GM12892 (cell line): Measurements from ENCODE around the gene HBS1L.

Experiments used
- POLR2A ChIP-seq: IDR thresholded peaks from 2 replicates; pipeline ENCODE4 v1.6.1; 2011; ENCODE audit warnings: low read depth, low read length, control low read depth
- POLR2AphosphoS5 ChIP-seq: IDR thresholded peaks from 2 replicates; pipeline ENCODE4 v1.6.1; 2011; ENCODE audit warnings: low read depth, low read length, control low read depth

DNA sequence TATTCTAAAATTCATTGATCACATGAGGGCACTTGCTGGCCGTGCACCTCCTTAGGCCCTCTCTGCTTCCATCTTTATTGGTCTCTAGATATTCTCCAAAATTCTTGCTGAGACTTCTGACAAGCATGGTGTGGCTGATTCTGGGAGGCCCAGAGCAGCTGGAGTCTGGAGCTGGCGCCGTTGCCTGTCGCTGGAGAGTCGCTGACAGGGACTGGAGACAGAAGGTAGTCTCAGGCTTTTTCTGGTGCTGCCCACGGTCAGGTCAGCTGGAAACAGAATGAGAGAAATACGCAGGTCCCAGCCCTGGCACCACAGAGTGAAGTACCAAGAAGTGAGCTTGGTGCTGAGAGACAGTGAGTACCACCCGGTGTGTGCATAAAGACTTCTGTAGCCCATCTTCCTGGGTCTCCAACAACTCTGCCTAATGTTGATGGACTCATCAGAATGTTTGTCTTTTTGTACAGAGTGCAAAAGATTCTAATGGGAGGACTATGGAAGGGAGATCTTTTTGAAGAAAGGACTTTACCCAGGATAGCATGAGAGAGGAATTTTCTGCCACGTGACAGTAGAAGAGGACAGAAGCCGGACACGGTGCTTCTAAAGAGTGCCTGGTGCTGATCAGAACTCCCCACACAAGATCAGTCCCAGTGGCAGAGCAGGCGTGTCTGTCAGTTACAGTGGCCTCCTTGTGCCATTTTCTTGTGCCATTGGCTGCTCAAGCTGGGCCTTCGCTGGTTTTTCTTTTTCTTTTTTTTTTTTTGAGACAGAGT lies 102.9 kb downstream of the HBS1L start:
- no peak for TF ChIP-seq POLR2A
- no peak for TF ChIP-seq POLR2AphosphoS5
